ENCODE results near the gene TOM1.

GRCh38 chr22:35269630-35270029, 30.1 kb upstream of the TOM1 start:
- TF ChIP-seq TAF1 (IDR thresholded peaks at IDR 0.05; ENCODE audit: borderline replicate concordance, insufficient read depth, low read length) (no peak), SIN3A (IDR thresholded peaks at IDR 0.05; ENCODE audit: borderline replicate concordance, insufficient read depth, low read length) (no peak), REST (IDR thresholded peaks at IDR 0.05; ENCODE audit: insufficient read depth in 1 of 2, low read depth in 2 of 2, low read length in 2 of 2) (no peak), POLR2AphosphoS5 (IDR thresholded peaks at IDR 0.05; ENCODE audit: low read depth, low read length) (no peak), FOXP2 (optimal IDR thresholded peaks at IDR 0.05; ENCODE audit: borderline replicate concordance, extremely low read depth, extremely low read length, insufficient read depth) (no peak)

All from PFSK-1 (cell line).